ENCODE results near the gene JAG2.
A peak's percentile ranks its signal among the peaks of the same experiment; 100 is the strongest.

DNA sequence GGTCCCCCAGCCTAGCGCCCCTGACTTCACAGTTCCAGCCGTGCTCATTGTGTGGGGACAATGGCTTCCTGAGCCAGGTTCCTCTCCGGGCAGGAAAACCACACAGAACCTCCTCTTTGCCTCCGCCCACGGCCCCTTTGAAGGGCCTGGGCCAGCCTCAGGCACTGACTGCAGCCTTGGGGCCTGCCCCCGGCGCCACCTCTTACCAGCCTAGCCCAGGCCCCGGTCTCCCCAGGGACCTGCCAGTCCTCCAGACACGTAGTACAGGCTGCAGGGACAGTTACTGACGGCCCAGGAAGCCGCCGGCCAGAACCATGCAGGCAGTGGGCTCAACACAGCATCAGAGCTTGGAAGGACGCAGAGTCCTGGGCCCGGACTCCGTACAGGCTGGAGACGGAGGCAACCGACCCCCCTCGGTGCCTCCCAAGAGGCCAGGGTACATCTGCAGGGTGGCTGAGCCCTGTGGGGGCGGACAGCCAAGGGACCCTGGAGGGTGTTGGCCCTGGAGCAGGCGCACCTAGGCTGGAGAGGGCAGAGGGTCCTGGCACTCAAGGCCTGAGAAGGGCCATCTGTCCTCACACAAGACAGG is 33.4 kb upstream of the JAG2 start:
- peak in 1 of 11 experiments; percentile 15 for TF ChIP-seq CTCF (IDR thresholded peaks at IDR 0.05 in 8 of 11, conservative IDR thresholded peaks at IDR 0.05 in 3 of 11)
- TF ChIP-seq POLR2AphosphoS5 (IDR thresholded peaks at IDR 0.05) = peak in 1 of 3 donors; percentile 55

Measured in spleen (tissue), 7 donors.